HepG2 (cell line): Measurements from ENCODE around the gene NPW. TPM values are rescaled to one million over a fixed set of nuclear protein-coding genes. Genes with fewer than 3 reads are reported as not detected.

Experiments used
- HMG20B ChIP-seq: conservative IDR thresholded peaks from 2 replicates; pipeline ENCODE4 v1.6.1; 2016; ENCODE audit warnings: missing genetic modification reagents, missing compliant biosample characterization
- IRF2 ChIP-seq: IDR thresholded peaks from 2 replicates; pipeline ENCODE4 v1.6.1; 2018; ENCODE audit warnings: missing genetic modification reagents, missing compliant biosample characterization
- JDP2 ChIP-seq: sonication (generic); formaldehyde crosslinking; IDR thresholded peaks from 2 replicates; pipeline ENCODE4 v1.8.1; 2022; ENCODE audit warnings: missing genetic modification reagents, borderline replicate concordance
- KDM5B ChIP-seq: sonication (generic); formaldehyde crosslinking; IDR thresholded peaks from 2 replicates; pipeline ENCODE4 v1.4.0; 2020; ENCODE audit warnings: missing genetic modification reagents, mild to moderate bottlenecking, borderline replicate concordance
- KMT2B ChIP-seq: IDR thresholded peaks from 2 replicates; pipeline ENCODE4 v1.6.1; 2016; ENCODE audit warnings: missing genetic modification reagents, missing compliant biosample characterization
- MEIS2 ChIP-seq: sonication (generic); formaldehyde crosslinking; IDR thresholded peaks from 2 replicates; pipeline ENCODE4 v1.9.0; 2021; ENCODE audit warnings: mild to moderate bottlenecking, missing genetic modification reagents
- SALL2 ChIP-seq: sonication (generic); formaldehyde crosslinking; IDR thresholded peaks from 2 replicates; pipeline ENCODE4 v1.8.1; 2023; ENCODE audit warnings: mild to moderate bottlenecking, missing genetic modification reagents, inconsistent platforms
- SP1 ChIP-seq, 2 experiments: fragments of 450-650 bp in 1 of 2; sonication (generic) in 1 of 2; formaldehyde crosslinking in 1 of 2; IDR thresholded peaks; 2 replicates each; pipeline versions ENCODE4 v1.4.0 to v1.6.1; 2016 to 2020; ENCODE audit warnings: missing genetic modification reagents in 1 of 2
- STAT5B ChIP-seq: sonication (generic); formaldehyde crosslinking; IDR thresholded peaks from 2 replicates; pipeline ENCODE4 v1.4.0; 2020; ENCODE audit warnings: missing genetic modification reagents
- ZNF781 ChIP-seq: sonication (generic); formaldehyde crosslinking; IDR thresholded peaks from 2 replicates; pipeline ENCODE4 v1.5.1; 2020; ENCODE audit warnings: borderline replicate concordance, mild to moderate bottlenecking, missing genetic modification reagents; ENCODE audit errors: not compliant biosample characterization
- ZNF891 ChIP-seq: sonication (generic); formaldehyde crosslinking; IDR thresholded peaks from 2 replicates; pipeline ENCODE4 v1.5.0; 2020; ENCODE audit warnings: mild to moderate bottlenecking, missing genetic modification reagents
- polyA plus RNA-seq, 8 experiments: library from polyadenylated mRNA; depleted of rRNA in 3 of 8; stranded (reverse) in 7 of 8; unstranded in 1 of 8; fragments of >200 nt; fragmentation: Illumina TruSeq in 4 of 8; extraction: Trizol in 4 of 8; gene quantifications; 2 replicates each; pipeline versions ENCODE4 v1.2.1 to v1.2.3, GENCODE V29; 2011 to 2016; ENCODE audit warnings: low read depth in 4 of 8, missing spikeins in 1 of 8, mixed read lengths in 1 of 8; ENCODE audit not compliant: insufficient read depth in 1 of 8
- total RNA-seq, 5 experiments: library from RNA; depleted of rRNA; stranded (reverse); fragments of >200 nt; fragmentation: Illumina TruSeq; extraction: Trizol; gene quantifications; 2 replicates each; pipeline ENCODE4 v1.2.3, GENCODE V29; 2016; ENCODE audit warnings: low read depth in 1 of 5
- TF ChIP-seq, protein P1 (sequence below): sonication (generic); formaldehyde crosslinking; IDR thresholded peaks from 2 replicates; pipeline ENCODE4 v1.9.0; 2022; ENCODE audit warnings: low read depth, missing genetic modification reagents
- TF ChIP-seq, protein P2 (sequence below): sonication (generic); formaldehyde crosslinking; conservative IDR thresholded peaks from 2 replicates; pipeline ENCODE4 v1.4.0; 2020; ENCODE audit warnings: missing genetic modification reagents
- TF ChIP-seq, protein P3 (sequence below): sonication (generic); formaldehyde crosslinking; conservative IDR thresholded peaks from 2 replicates; pipeline ENCODE4 v1.8.0; 2022; ENCODE audit warnings: mild to moderate bottlenecking, moderate library complexity, missing genetic modification reagents
- TF ChIP-seq, protein P4 (sequence below): sonication (generic); formaldehyde crosslinking; IDR thresholded peaks from 2 replicates; pipeline ENCODE4 v1.8.0; 2022; ENCODE audit warnings: low read depth, missing genetic modification reagents
- TF ChIP-seq, protein P5 (sequence below): sonication (generic); formaldehyde crosslinking; IDR thresholded peaks from 2 replicates; pipeline ENCODE4 v1.5.0; 2020; ENCODE audit warnings: mild to moderate bottlenecking, missing genetic modification reagents
- TF ChIP-seq, protein P6 (sequence below): sonication (generic); formaldehyde crosslinking; IDR thresholded peaks from 2 replicates; pipeline ENCODE4 v1.5.1; 2020; ENCODE audit warnings: missing genetic modification reagents, mild to moderate bottlenecking, borderline replicate concordance

The NPW gene
- total and polyA plus RNA-seq, 2 of the 13 experiments (the other 11 are each of a cell fraction or from before 2014, with no cell fraction given): 0.24 to 0.97 TPM

DNA sequence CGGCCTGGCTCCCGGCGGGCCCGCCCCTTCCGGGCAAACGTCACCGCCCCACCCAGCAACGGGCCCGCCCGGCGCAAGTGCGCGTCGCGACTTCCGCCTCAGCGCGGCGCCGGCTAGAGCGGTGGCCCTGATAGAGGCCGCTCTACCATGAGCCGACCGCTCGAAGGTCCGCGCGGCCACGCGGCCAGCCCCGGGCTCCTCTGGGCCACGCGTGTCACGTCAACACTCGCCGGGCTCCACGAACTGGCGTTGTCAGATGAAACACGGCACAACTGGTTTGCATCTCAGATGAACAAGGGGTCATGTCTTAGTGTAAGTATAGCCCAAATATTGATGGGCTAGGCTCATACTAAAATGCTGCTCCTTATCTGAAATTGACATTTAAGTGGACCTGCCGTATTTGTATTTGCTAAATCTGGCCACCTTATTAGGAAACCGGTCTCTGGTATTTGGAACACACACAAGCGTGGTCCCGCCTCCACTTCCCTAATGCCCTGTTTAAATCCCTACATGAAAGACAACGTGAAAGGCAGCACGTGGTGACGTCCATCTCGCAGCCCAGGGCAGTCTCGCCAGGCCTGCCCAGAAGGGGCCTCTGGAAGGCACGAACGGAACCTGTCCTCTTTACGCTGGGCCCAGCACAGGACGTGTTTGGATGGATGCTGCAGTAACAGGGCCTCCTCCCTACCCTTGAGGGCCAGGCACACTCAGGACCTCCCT, 9.6 kb upstream of the NPW start, which contains the start of gene ZNF598 (continued):
- TF ChIP-seq, protein P1, sequence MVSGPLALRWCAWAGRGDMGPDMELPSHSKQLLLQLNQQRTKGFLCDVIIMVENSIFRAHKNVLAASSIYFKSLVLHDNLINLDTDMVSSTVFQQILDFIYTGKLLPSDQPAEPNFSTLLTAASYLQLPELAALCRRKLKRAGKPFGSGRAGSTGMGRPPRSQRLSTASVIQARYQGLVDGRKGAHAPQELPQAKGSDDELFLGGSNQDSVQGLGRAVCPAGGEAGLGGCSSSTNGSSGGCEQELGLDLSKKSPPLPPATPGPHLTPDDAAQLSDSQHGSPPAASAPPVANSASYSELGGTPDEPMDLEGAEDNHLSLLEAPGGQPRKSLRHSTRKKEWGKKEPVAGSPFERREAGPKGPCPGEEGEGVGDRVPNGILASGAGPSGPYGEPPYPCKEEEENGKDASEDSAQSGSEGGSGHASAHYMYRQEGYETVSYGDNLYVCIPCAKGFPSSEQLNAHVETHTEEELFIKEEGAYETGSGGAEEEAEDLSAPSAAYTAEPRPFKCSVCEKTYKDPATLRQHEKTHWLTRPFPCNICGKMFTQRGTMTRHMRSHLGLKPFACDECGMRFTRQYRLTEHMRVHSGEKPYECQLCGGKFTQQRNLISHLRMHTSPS (CRISPR knock-in tag): no peak
- TF ChIP-seq ZNF891 (CRISPR knock-in tag): peak; percentile 52; the same call in 1 of the 2 replicates
- no peak for TF ChIP-seq STAT5B
- TF ChIP-seq, protein P2, sequence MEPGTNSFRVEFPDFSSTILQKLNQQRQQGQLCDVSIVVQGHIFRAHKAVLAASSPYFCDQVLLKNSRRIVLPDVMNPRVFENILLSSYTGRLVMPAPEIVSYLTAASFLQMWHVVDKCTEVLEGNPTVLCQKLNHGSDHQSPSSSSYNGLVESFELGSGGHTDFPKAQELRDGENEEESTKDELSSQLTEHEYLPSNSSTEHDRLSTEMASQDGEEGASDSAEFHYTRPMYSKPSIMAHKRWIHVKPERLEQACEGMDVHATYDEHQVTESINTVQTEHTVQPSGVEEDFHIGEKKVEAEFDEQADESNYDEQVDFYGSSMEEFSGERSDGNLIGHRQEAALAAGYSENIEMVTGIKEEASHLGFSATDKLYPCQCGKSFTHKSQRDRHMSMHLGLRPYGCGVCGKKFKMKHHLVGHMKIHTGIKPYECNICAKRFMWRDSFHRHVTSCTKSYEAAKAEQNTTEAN: 0 out of 2 replicates have a peak, but pooled peaks have one; percentile 16
- 0 out of 2 replicates have a peak, but pooled peaks have one; percentile 41 for TF ChIP-seq IRF2 (CRISPR knock-in tag)
- TF ChIP-seq KDM5B (CRISPR knock-in tag): peak; percentile 83; the same call in 1 of the 2 replicates
- TF ChIP-seq HMG20B (CRISPR knock-in tag): no peak
- no peak for TF ChIP-seq SALL2
- TF ChIP-seq, protein P3, sequence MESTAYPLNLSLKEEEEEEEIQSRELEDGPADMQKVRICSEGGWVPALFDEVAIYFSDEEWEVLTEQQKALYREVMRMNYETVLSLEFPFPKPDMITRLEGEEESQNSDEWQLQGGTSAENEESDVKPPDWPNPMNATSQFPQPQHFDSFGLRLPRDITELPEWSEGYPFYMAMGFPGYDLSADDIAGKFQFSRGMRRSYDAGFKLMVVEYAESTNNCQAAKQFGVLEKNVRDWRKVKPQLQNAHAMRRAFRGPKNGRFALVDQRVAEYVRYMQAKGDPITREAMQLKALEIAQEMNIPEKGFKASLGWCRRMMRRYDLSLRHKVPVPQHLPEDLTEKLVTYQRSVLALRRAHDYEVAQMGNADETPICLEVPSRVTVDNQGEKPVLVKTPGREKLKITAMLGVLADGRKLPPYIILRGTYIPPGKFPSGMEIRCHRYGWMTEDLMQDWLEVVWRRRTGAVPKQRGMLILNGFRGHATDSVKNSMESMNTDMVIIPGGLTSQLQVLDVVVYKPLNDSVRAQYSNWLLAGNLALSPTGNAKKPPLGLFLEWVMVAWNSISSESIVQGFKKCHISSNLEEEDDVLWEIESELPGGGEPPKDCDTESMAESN: peak; percentile 70
- TF ChIP-seq JDP2 (CRISPR knock-in tag): no peak
- TF ChIP-seq, protein P4, sequence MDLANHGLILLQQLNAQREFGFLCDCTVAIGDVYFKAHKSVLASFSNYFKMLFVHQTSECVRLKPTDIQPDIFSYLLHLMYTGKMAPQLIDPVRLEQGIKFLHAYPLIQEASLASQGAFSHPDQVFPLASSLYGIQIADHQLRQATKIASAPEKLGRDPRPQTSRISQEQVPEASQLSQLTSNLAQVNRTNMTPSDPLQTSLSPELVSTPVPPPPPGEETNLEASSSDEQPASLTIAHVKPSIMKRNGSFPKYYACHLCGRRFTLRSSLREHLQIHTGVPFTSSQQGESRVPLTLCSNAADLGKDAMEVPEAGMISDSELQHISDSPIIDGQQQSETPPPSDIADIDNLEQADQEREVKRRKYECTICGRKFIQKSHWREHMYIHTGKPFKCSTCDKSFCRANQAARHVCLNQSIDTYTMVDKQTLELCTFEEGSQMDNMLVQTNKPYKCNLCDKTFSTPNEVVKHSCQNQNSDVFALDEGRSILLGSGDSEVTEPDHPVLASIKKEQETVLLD (CRISPR knock-in tag): peak; percentile 89
- TF ChIP-seq, protein P5, sequence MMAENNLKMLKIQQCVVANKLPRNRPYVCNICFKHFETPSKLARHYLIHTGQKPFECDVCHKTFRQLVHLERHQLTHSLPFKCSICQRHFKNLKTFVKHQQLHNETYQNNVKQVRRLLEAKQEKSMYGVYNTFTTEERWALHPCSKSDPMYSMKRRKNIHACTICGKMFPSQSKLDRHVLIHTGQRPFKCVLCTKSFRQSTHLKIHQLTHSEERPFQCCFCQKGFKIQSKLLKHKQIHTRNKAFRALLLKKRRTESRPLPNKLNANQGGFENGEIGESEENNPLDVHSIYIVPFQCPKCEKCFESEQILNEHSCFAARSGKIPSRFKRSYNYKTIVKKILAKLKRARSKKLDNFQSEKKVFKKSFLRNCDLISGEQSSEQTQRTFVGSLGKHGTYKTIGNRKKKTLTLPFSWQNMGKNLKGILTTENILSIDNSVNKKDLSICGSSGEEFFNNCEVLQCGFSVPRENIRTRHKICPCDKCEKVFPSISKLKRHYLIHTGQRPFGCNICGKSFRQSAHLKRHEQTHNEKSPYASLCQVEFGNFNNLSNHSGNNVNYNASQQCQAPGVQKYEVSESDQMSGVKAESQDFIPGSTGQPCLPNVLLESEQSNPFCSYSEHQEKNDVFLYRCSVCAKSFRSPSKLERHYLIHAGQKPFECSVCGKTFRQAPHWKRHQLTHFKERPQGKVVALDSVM (CRISPR knock-in tag): peak; percentile 63
- peak; percentile 83 for TF ChIP-seq ZNF781 (CRISPR knock-in tag)
- TF ChIP-seq, protein P6, sequence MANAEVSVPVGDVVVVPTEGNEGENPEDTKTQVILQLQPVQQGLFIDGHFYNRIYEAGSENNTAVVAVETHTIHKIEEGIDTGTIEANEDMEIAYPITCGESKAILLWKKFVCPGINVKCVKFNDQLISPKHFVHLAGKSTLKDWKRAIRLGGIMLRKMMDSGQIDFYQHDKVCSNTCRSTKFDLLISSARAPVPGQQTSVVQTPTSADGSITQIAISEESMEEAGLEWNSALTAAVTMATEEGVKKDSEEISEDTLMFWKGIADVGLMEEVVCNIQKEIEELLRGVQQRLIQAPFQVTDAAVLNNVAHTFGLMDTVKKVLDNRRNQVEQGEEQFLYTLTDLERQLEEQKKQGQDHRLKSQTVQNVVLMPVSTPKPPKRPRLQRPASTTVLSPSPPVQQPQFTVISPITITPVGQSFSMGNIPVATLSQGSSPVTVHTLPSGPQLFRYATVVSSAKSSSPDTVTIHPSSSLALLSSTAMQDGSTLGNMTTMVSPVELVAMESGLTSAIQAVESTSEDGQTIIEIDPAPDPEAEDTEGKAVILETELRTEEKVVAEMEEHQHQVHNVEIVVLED (CRISPR knock-in tag): peak; percentile 76
- 0 out of 2 replicates have a peak, but pooled peaks have one; percentile 11 for TF ChIP-seq MEIS2 (CRISPR knock-in tag)
- no peak for TF ChIP-seq SP1 (IDR thresholded peaks at IDR 0.05)
- TF ChIP-seq SP1 (CRISPR knock-in tag; IDR thresholded peaks at IDR 0.05): peak; percentile 73
- TF ChIP-seq KMT2B (CRISPR knock-in tag): peak; percentile 52
